Measurements from ENCODE around the gene HOXA4. TPM values are rescaled to one million over a fixed set of nuclear protein-coding genes. Genes with fewer than 3 reads are reported as not detected.

Gene HOXA4
- polyA plus RNA-seq, 1 donor (not counting 4 experiments of a cell fraction or from before 2014, with no cell fraction given) = 1.5 TPM

DNA sequence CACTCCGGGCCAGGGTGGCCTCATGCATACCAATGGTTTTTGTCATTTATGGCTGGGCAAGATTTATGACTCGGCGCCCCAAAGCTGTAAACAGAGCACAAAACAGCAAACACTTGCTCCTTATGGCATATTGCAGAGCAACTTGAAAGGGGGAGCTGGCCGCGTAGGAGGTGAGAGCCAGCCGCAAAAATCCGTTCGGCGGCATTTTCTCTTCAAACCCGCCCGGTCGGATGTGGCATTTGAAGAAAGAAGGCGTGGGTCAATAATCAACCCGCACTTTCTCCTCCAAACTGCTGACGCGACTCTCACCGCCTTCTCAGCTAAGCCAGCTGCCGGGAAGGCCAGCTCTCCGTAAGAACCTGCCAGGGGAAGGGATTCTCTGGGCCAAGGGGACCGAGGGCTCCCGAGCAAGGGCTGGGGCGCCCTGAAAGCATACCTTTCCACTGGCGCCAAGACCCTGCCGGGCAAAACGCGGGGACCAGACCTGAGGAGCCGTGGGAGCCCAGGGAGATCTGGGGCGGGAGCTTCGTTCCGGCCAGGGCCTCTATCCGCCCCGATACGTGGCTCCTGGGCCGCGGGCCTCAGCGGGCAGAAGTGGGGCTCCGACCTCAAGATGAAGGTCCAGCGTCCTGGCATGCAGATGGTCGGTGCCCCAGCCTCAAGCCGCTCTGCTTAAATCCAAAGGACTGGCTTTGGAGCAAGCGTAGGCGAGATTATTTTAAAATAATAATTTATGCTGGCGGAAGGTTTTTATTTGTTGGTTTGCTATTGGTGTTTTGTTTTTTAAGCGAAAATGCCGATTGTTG lies 15.1 kb downstream of the HOXA4 start:
- peak; percentile 44 for FAIRE-seq

DNA sequence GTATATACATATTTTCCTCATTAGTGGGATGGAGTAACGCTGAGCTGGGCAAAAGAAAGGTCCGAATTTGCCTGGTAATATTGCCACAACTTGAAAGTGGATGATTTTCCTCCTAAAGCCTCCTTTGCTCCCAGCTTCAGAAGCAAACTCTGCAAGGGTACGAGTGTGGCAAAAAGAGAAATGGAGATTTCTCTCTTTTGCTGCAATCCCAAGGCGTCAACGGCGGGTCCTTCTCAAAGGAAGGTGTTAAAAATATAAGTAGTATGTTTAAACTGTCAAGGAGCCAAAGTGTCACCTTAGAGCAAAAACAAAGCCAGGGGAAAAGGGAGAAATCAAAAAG lies 15.7 kb downstream of the HOXA4 start:
- peak overlapping the region in 2 of 3 experiments; percentile 31 to 44 for H3K4me3 ChIP-seq (ENCODE audit: control insufficient read depth in 2 of 3, extremely low read depth in 1 of 3, insufficient read depth in 2 of 3, low read depth in 1 of 3, low read length in 3 of 3)
- peak overlapping the region; percentile 68 for H3K4me2 ChIP-seq (ENCODE audit: control insufficient read depth, extremely low read depth, insufficient read depth, low read depth, low read length)
- peak overlapping the region; percentile 74 for H3K9ac ChIP-seq (ENCODE audit: control insufficient read depth, extremely low read depth, insufficient read depth, low read length)
- H3K9me1 ChIP-seq (ENCODE audit: control insufficient read depth, extremely low read depth, insufficient read depth, low read length) = no peaks in the 10 kb centered on the region
- H3K4me1 ChIP-seq (ENCODE audit: control insufficient read depth, extremely low read depth, insufficient read depth, low read length) = peaks cover 31% of the 10 kb centered on the region
- dilution Hi-C loops (cut with MboI; ENCODE audit: extremely low pct_ligation_motif_present, low sequenced_read_pairs) = no loop called here
- no peak for DNase-seq (ENCODE audit: low read depth, low spot score)
- no peak for FAIRE-seq
- H3K27ac ChIP-seq (ENCODE audit: control insufficient read depth, insufficient read depth, low read length) = peak overlapping the region; percentile 65
- no peak for TF ChIP-seq EZH2 (IDR thresholded peaks at IDR 0.05; ENCODE audit: low read length)
- TF ChIP-seq, protein P1, sequence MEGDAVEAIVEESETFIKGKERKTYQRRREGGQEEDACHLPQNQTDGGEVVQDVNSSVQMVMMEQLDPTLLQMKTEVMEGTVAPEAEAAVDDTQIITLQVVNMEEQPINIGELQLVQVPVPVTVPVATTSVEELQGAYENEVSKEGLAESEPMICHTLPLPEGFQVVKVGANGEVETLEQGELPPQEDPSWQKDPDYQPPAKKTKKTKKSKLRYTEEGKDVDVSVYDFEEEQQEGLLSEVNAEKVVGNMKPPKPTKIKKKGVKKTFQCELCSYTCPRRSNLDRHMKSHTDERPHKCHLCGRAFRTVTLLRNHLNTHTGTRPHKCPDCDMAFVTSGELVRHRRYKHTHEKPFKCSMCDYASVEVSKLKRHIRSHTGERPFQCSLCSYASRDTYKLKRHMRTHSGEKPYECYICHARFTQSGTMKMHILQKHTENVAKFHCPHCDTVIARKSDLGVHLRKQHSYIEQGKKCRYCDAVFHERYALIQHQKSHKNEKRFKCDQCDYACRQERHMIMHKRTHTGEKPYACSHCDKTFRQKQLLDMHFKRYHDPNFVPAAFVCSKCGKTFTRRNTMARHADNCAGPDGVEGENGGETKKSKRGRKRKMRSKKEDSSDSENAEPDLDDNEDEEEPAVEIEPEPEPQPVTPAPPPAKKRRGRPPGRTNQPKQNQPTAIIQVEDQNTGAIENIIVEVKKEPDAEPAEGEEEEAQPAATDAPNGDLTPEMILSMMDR (optimal IDR thresholded peaks at IDR 0.05 in 1 of 3, IDR thresholded peaks at IDR 0.05 in 1 of 3, conservative IDR thresholded peaks at IDR 0.05 in 1 of 3; ENCODE audit: extremely low read depth in 1 of 3, insufficient read depth in 2 of 3, low read length in 3 of 3) = no peak
- H3K36me3 ChIP-seq (ENCODE audit: control insufficient read depth in 2 of 2, extremely low read depth in 1 of 2, insufficient read depth in 2 of 2, low read length in 2 of 2) = peaks cover 2 to 5% of the 10 kb centered on the region in 2 experiments
- no peak overlapping the region for H2AFZ ChIP-seq (ENCODE audit: control insufficient read depth, low read length)
- no peaks in the 10 kb centered on the region for H3K27me3 ChIP-seq (ENCODE audit: control insufficient read depth, extremely low read depth, insufficient read depth, low read length)
- H4K20me1 ChIP-seq (ENCODE audit: control insufficient read depth, extremely low read depth, insufficient read depth, low read length) = no peaks in the 10 kb centered on the region
- H3K79me2 ChIP-seq (ENCODE audit: control insufficient read depth, insufficient read depth, low read length) = peaks cover 37% of the 10 kb centered on the region
- H3K9me3 ChIP-seq (ENCODE audit: control insufficient read depth, low read depth, low read length) = no peaks in the 10 kb centered on the region

More for the DNA sequence above, 15.1 kb downstream of the HOXA4 start:
- Histone ChIP-seq H3K9me1 (ENCODE audit: control insufficient read depth, extremely low read depth, insufficient read depth, low read length) (no peaks in the 10 kb centered on the region), H2AFZ (ENCODE audit: control insufficient read depth, low read length) (no peak overlapping the region), H3K27me3 (ENCODE audit: control insufficient read depth, extremely low read depth, insufficient read depth, low read length) (no peaks in the 10 kb centered on the region), H3K9me3 (ENCODE audit: control insufficient read depth, low read depth, low read length) (no peaks in the 10 kb centered on the region), H3K4me3 (ENCODE audit: control insufficient read depth in 2 of 3, extremely low read depth in 1 of 3, insufficient read depth in 2 of 3, low read depth in 1 of 3, low read length in 3 of 3) (peak overlapping the region in 2 of 3 experiments; percentile 31 to 44), H3K36me3 (ENCODE audit: control insufficient read depth in 2 of 2, extremely low read depth in 1 of 2, insufficient read depth in 2 of 2, low read length in 2 of 2) (peaks cover 2 to 5% of the 10 kb centered on the region in 2 experiments), H3K4me1 (ENCODE audit: control insufficient read depth, extremely low read depth, insufficient read depth, low read length) (peaks cover 30% of the 10 kb centered on the region), H4K20me1 (ENCODE audit: control insufficient read depth, extremely low read depth, insufficient read depth, low read length) (no peaks in the 10 kb centered on the region), H3K9ac (ENCODE audit: control insufficient read depth, extremely low read depth, insufficient read depth, low read length) (peak overlapping the region; percentile 74), H3K79me2 (ENCODE audit: control insufficient read depth, insufficient read depth, low read length) (peaks cover 37% of the 10 kb centered on the region), H3K4me2 (ENCODE audit: control insufficient read depth, extremely low read depth, insufficient read depth, low read depth, low read length) (peak overlapping the region; percentile 68), H3K27ac (ENCODE audit: control insufficient read depth, insufficient read depth, low read length) (peak overlapping the region; percentile 65)
- no peak for TF ChIP-seq EZH2 (IDR thresholded peaks at IDR 0.05; ENCODE audit: low read length)
- TF ChIP-seq, protein P1 (optimal IDR thresholded peaks at IDR 0.05 in 1 of 3, IDR thresholded peaks at IDR 0.05 in 1 of 3, conservative IDR thresholded peaks at IDR 0.05 in 1 of 3; ENCODE audit: extremely low read depth in 1 of 3, insufficient read depth in 2 of 3, low read length in 3 of 3) = no peak
- dilution Hi-C loops (cut with MboI; ENCODE audit: extremely low pct_ligation_motif_present, low sequenced_read_pairs) = no loop called here
- DNase-seq (ENCODE audit: low read depth, low spot score) = no peak
